ENCODE measurements around the gene ATIC.
"Not testable (repeated sequence)": the region's sequence is repeated elsewhere in the genome, so short reads cannot be mapped to it uniquely, and the experiment has no call there.

Gene ATIC

GRCh38 chr2:215290980-215291599, 20.8 kb upstream of the ATIC start:
- H3K4me3 Mint-ChIP-seq: no peak overlapping the region
- no peak overlapping the region for H3K27ac Mint-ChIP-seq
- no peaks in the 10 kb centered on the region for H3K4me1 Mint-ChIP-seq (ENCODE audit: low read depth)
- H3K36me3 Mint-ChIP-seq: no peaks in the 10 kb centered on the region
- H3K27me3 Mint-ChIP-seq: no peaks in the 10 kb centered on the region
- H3K9me3 Mint-ChIP-seq (ENCODE audit: low read depth): no peaks in the 10 kb centered on the region

- H3K9me3 Mint-ChIP-seq (ENCODE audit: low read depth): no peaks in the 10 kb centered on the region
- no peaks in the 10 kb centered on the region for H3K4me1 Mint-ChIP-seq (ENCODE audit: low read depth)
- H3K36me3 Mint-ChIP-seq: no peaks in the 10 kb centered on the region
- no peak overlapping the region for H3K4me3 Mint-ChIP-seq
- no peaks in the 10 kb centered on the region for H3K27me3 Mint-ChIP-seq
- H3K27ac Mint-ChIP-seq: no peak overlapping the region
Measured at GRCh38 chr2:215293879-215294278, 18.0 kb upstream of the ATIC start.

- Mint-ChIP-seq H3K4me3 (no peak overlapping the region), H3K27ac (no peak overlapping the region), H3K36me3 (peaks cover 3% of the 10 kb centered on the region), H3K27me3 (peaks cover 2% of the 10 kb centered on the region), H3K4me1 (ENCODE audit: low read depth) (no peaks in the 10 kb centered on the region), H3K9me3 (ENCODE audit: low read depth) (peaks cover 3% of the 10 kb centered on the region)
Measured at GRCh38 chr2:215299337-215299859, 12.5 kb upstream of the ATIC start.

- H3K36me3 Mint-ChIP-seq: peaks cover 3% of the 10 kb centered on the region
- H3K27me3 Mint-ChIP-seq: peaks cover 2% of the 10 kb centered on the region
- H3K4me1 Mint-ChIP-seq (ENCODE audit: low read depth): no peaks in the 10 kb centered on the region
- H3K4me3 Mint-ChIP-seq: no peak overlapping the region
- H3K9me3 Mint-ChIP-seq (ENCODE audit: low read depth): peaks cover 3% of the 10 kb centered on the region
- no peak overlapping the region for H3K27ac Mint-ChIP-seq
Measured at GRCh38 chr2:215301994-215302393, 9.9 kb upstream of the ATIC start.

- Mint-ChIP-seq H3K36me3 (peaks cover 24% of the 10 kb centered on the region), H3K4me3 (peak overlapping the region; percentile 86), H3K27ac (peak overlapping the region; percentile 83), H3K4me1 (ENCODE audit: low read depth) (peaks cover 32% of the 10 kb centered on the region)
- H3K9me3 Mint-ChIP-seq (ENCODE audit: low read depth); H3K27me3 Mint-ChIP-seq: not testable (repeated sequence)
Measured at GRCh38 chr2:215311259-215311624, 617 bp upstream of the ATIC start.

GRCh38 chr2:215313255-215313613, 1.4 kb downstream of the ATIC start:
- Mint-ChIP-seq H3K9me3 (ENCODE audit: low read depth) (no peaks in the 10 kb centered on the region), H3K27ac (peak overlapping the region; percentile 97), H3K4me1 (ENCODE audit: low read depth) (peaks cover 41% of the 10 kb centered on the region), H3K27me3 (no peaks in the 10 kb centered on the region), H3K4me3 (peak overlapping the region; percentile 98), H3K36me3 (peaks cover 27% of the 10 kb centered on the region)

- no peaks in the 10 kb centered on the region for H3K27me3 Mint-ChIP-seq
- H3K4me1 Mint-ChIP-seq (ENCODE audit: low read depth): peaks cover 44% of the 10 kb centered on the region
- H3K9me3 Mint-ChIP-seq (ENCODE audit: low read depth): no peaks in the 10 kb centered on the region
- H3K27ac Mint-ChIP-seq: peak overlapping the region; percentile 70
- peak overlapping the region; percentile 98 for H3K4me3 Mint-ChIP-seq
- peaks cover 27% of the 10 kb centered on the region for H3K36me3 Mint-ChIP-seq
Measured at GRCh38 chr2:215314896-215315295, 3.0 kb downstream of the ATIC start.

GRCh38 chr2:215315301-215315700, 3.4 kb downstream of the ATIC start:
- H3K27me3 Mint-ChIP-seq: no peaks in the 10 kb centered on the region
- peaks cover 44% of the 10 kb centered on the region for H3K4me1 Mint-ChIP-seq (ENCODE audit: low read depth)
- H3K4me3 Mint-ChIP-seq: peak overlapping the region; percentile 98
- H3K9me3 Mint-ChIP-seq (ENCODE audit: low read depth): no peaks in the 10 kb centered on the region
- H3K27ac Mint-ChIP-seq: peak overlapping the region; percentile 70
- H3K36me3 Mint-ChIP-seq: peaks cover 27% of the 10 kb centered on the region

- peak overlapping the region; percentile 36 for H3K4me3 Mint-ChIP-seq
- H3K4me1 Mint-ChIP-seq (ENCODE audit: low read depth): peaks cover 47% of the 10 kb centered on the region
- H3K9me3 Mint-ChIP-seq (ENCODE audit: low read depth): no peaks in the 10 kb centered on the region
- peaks cover 31% of the 10 kb centered on the region for H3K36me3 Mint-ChIP-seq
- H3K27me3 Mint-ChIP-seq: no peaks in the 10 kb centered on the region
- H3K27ac Mint-ChIP-seq: no peak overlapping the region
Measured at GRCh38 chr2:215316336-215316735, 4.5 kb downstream of the ATIC start.

GRCh38 chr2:215319500-215319899, 7.6 kb downstream of the ATIC start:
- H3K4me3 Mint-ChIP-seq: no peak overlapping the region
- H3K4me1 Mint-ChIP-seq (ENCODE audit: low read depth): peaks cover 39% of the 10 kb centered on the region
- peaks cover 24% of the 10 kb centered on the region for H3K36me3 Mint-ChIP-seq
- H3K9me3 Mint-ChIP-seq (ENCODE audit: low read depth): no peaks in the 10 kb centered on the region
- H3K27ac Mint-ChIP-seq: no peak overlapping the region
- no peaks in the 10 kb centered on the region for H3K27me3 Mint-ChIP-seq

- Mint-ChIP-seq H3K4me3 (no peak overlapping the region), H3K27me3 (no peaks in the 10 kb centered on the region), H3K9me3 (ENCODE audit: low read depth) (no peaks in the 10 kb centered on the region), H3K27ac (no peak overlapping the region), H3K4me1 (ENCODE audit: low read depth) (peaks cover 35% of the 10 kb centered on the region), H3K36me3 (peaks cover 20% of the 10 kb centered on the region)
Measured at GRCh38 chr2:215320102-215320501, 8.2 kb downstream of the ATIC start.

GRCh38 chr2:215320679-215321078, 8.8 kb downstream of the ATIC start:
- H3K9me3 Mint-ChIP-seq (ENCODE audit: low read depth): no peaks in the 10 kb centered on the region
- no peak overlapping the region for H3K4me3 Mint-ChIP-seq
- no peak overlapping the region for H3K27ac Mint-ChIP-seq
- peaks cover 20% of the 10 kb centered on the region for H3K36me3 Mint-ChIP-seq
- no peaks in the 10 kb centered on the region for H3K27me3 Mint-ChIP-seq
- peaks cover 34% of the 10 kb centered on the region for H3K4me1 Mint-ChIP-seq (ENCODE audit: low read depth)

GRCh38 chr2:215324811-215325210, 13.0 kb downstream of the ATIC start:
- H3K27me3 Mint-ChIP-seq: no peaks in the 10 kb centered on the region
- no peaks in the 10 kb centered on the region for H3K9me3 Mint-ChIP-seq (ENCODE audit: low read depth)
- H3K27ac Mint-ChIP-seq: no peak overlapping the region
- H3K4me3 Mint-ChIP-seq: no peak overlapping the region
- H3K4me1 Mint-ChIP-seq (ENCODE audit: low read depth): peaks cover 26% of the 10 kb centered on the region
- peaks cover 16% of the 10 kb centered on the region for H3K36me3 Mint-ChIP-seq

- Mint-ChIP-seq H3K4me3 (no peak overlapping the region), H3K27ac (no peak overlapping the region), H3K27me3 (no peaks in the 10 kb centered on the region), H3K4me1 (ENCODE audit: low read depth) (peaks cover 26% of the 10 kb centered on the region), H3K36me3 (peaks cover 12% of the 10 kb centered on the region), H3K9me3 (ENCODE audit: low read depth) (no peaks in the 10 kb centered on the region)
Measured at GRCh38 chr2:215328066-215328465, 16.2 kb downstream of the ATIC start.

GRCh38 chr2:215332872-215333595, 21.2 kb downstream of the ATIC start:
- H3K9me3 Mint-ChIP-seq (ENCODE audit: low read depth): no peaks in the 10 kb centered on the region
- no peaks in the 10 kb centered on the region for H3K27me3 Mint-ChIP-seq
- no peak overlapping the region for H3K4me3 Mint-ChIP-seq
- peaks cover 15% of the 10 kb centered on the region for H3K4me1 Mint-ChIP-seq (ENCODE audit: low read depth)
- H3K36me3 Mint-ChIP-seq: peaks cover 13% of the 10 kb centered on the region
- no peak overlapping the region for H3K27ac Mint-ChIP-seq
